Kidney epithelial cell (primary cell): ENCODE data around the gene CYB5D1. TPM values are rescaled to one million over a fixed set of nuclear protein-coding genes. Genes with fewer than 3 reads are reported as not detected.

Experiments used
- DNase-seq: peaks from one replicate; pipeline ENCODE4 v3.0.0-alpha.2; 2010; ENCODE audit warnings: low read depth
- H3K27me3 ChIP-seq: 2 replicates; pipeline ENCODE4 v1.6.0; 2011; ENCODE audit warnings: low read length; ENCODE audit not compliant: control insufficient read depth, insufficient read depth
- H3K36me3 ChIP-seq: 2 replicates; pipeline ENCODE4 v1.5.1; 2011; ENCODE audit warnings: low read length; ENCODE audit not compliant: control insufficient read depth, insufficient read depth
- H3K4me3 ChIP-seq: 2 replicates; pipeline ENCODE4 v1.5.1; 2011; ENCODE audit warnings: low read depth, mild to moderate bottlenecking, control low read depth, low read length
- CTCF ChIP-seq: IDR thresholded peaks from 2 replicates; pipeline ENCODE4 v1.5.1; 2011; ENCODE audit warnings: mild to moderate bottlenecking, moderate library complexity, low read length, control low read depth, inconsistent platforms; ENCODE audit not compliant: insufficient read depth, poor library complexity, severe bottlenecking
- total RNA-seq: library from RNA; depleted of rRNA; stranded (reverse); fragments of >200 nt; gene quantifications from 2 replicates; pipeline ENCODE4 v1.2.3, GENCODE V29; 2015

The CYB5D1 gene
- total RNA-seq, 1 donor from 2014 or later, result 7.4 TPM

DNA sequence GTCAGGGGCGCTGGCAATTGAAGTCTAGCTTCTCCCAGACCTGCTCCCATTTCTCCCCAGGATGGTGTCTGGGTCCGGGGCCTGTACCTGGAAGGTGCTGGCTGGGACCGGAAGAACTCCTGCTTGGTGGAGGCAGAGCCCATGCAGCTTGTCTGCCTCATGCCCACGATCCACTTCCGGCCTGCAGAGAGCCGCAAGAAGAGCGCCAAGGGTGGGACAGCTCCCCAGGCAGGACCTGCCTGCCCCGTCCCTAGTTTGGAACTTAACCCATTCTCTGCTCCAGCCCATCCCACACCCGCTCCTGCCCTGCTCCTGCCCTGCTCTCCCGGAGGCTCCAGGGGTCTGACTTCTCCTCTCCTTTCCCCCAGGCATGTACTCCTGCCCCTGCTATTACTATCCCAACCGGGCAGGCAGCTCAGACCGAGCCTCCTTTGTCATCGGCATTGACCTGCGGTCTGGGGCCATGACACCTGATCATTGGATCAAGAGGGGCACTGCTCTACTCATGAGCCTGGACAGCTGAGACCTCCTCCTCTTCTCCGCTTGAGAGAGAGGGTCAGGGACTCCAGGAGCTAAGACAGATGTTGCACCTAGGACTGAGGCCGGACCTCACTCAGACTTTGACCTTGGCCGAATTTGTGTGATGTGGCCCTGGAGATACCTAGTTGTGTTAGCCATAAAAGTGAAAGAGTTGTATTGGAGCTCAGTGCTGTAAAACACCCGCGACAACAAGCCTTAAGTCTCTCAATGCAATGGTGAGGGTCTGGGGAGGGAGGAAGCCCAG lies 24.6 kb upstream of the CYB5D1 start:
- no peak for TF ChIP-seq CTCF
- no peaks in the 10 kb centered on the region for H3K36me3 ChIP-seq
- no peak overlapping the region for H3K4me3 ChIP-seq
- no peaks in the 10 kb centered on the region for H3K27me3 ChIP-seq
- DNase-seq, result no peak

DNA sequence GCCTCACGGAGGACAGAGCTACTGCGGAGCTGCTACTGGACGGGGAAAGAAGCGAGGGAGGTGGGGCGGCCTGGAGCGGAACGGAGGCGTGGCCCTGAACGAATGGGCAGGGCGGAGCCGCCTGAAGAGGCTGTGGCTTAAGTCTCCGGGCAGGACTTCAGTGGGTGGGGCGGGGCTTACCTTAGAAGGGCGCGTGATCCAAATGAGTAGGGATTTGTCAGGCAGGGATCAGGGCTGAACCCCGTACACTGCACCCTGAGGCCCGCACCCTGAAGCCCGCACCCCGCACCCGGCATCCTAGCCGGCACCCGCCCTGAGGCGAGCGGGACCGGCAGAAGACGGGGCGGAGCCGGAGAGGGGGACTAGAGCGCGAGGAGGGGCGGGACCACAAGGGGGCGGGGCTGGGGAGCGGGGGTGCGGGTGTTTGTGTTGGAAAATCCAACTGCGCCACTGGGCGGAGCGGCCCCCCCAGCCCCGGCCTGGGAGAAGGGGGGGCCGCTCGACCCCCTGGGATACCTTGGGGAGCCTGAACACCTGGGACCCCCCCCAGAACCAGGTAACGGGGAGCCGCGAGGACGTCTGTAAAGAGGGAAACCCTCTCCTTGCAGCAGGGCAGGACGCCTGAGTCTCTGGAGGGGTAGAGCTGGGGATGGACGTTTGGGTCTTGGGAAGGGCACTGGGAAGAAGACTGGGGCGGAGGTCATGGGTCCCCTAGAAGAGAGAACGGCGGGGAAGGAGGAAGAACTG lies 23.8 kb upstream of the CYB5D1 start, which contains the start of gene KDM6B:
Gene KDM6B, plus strand, starts transcription at position 423 of the 747 bp plus-strand sequence. CDS start 11,338 bp downstream, outside the sequence.
- TF ChIP-seq CTCF, result no peak
- H3K4me3 ChIP-seq, result peak within 1 kb of the TSS; percentile 68
- H3K27me3 ChIP-seq, result no peaks in the 10 kb centered on the region
- no peaks in the 10 kb centered on the region for H3K36me3 ChIP-seq
- DNase-seq, result peak; percentile 77

DNA sequence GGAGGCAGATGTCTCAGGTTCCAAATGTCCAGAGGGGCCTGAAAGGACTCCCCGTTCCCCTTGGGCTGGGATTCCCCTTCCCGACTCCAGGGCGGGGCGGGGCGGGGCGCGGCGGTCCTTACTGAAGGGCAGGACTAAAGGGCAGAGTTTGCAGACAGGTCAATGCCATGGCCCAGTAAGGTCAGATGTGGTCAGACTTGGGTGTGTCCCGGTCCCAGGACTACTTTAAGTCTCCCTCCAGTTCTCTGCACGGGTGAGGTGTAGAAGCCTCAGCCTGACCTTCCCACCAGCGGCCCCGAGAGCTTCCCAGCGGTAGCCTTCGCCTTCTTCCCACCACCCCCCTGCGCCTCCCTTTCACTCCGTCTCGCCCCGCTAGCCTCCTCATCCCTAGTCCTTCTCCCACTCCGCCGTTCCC lies 23.3 kb upstream of the CYB5D1 start:
- no peak for DNase-seq
- Histone ChIP-seq H3K4me3 (peak overlapping the region; percentile 68), H3K27me3 (no peaks in the 10 kb centered on the region), H3K36me3 (no peaks in the 10 kb centered on the region)
- TF ChIP-seq CTCF, result no peak

- Histone ChIP-seq H3K36me3 (no peaks in the 10 kb centered on the region), H3K4me3 (peak overlapping the region; percentile 68), H3K27me3 (no peaks in the 10 kb centered on the region)
- DNase-seq, result peak; percentile 90
- TF ChIP-seq CTCF, result peak; percentile 94
Measured at GRCh38 chr17:7834957-7835813, 22.6 kb upstream of the CYB5D1 start.

GRCh38 chr17:7835814-7836595 lies 21.8 kb upstream of the CYB5D1 start:
- Histone ChIP-seq H3K27me3 (no peaks in the 10 kb centered on the region), H3K4me3 (peak overlapping the region; percentile 68), H3K36me3 (peaks cover 2% of the 10 kb centered on the region)
- no peak for TF ChIP-seq CTCF
- DNase-seq, result no peak
